OCI-LY1 (cell line): ENCODE data around the gene STYK1.

Experiments
- EZH2 ChIP-seq: fragments of 200-600 bp; sonication (generic), shearing (Covaris generic); IDR thresholded peaks from 2 replicates; pipeline ENCODE4 v1.8.0; 2017; ENCODE audit warnings: borderline replicate concordance, mixed run types, mild to moderate bottlenecking, antibody characterized with exemption, low read length, moderate library complexity, mixed read lengths
- TF ChIP-seq, protein P1 (sequence below): fragments of 200-600 bp; sonication (generic), shearing (Covaris generic); IDR thresholded peaks from 2 replicates; pipeline ENCODE4 v1.5.1; 2017; ENCODE audit warnings: mild to moderate bottlenecking, antibody characterized with exemption, low read length, moderate library complexity, mixed read lengths

DNA sequence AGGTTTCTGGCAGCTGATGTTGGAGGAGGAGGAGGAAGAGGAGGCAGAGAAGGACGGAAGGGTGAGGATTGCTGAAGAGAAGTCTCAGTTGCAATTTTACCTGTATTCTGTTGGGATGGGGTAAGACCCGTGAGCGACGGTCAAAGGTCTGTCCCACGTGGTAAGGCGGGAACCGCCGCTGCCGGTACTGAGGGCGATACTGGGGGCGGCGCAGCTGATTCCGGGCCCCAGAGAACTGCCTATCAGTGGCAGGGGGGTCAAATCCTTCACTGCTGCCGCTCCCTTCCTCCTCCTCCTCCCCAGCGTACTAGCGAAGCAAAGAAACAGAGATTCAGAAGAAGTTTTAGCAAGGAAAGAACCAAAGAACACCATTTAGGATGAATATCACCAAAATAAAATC is 36.0 kb upstream of the STYK1 start:
- TF ChIP-seq, protein P1, sequence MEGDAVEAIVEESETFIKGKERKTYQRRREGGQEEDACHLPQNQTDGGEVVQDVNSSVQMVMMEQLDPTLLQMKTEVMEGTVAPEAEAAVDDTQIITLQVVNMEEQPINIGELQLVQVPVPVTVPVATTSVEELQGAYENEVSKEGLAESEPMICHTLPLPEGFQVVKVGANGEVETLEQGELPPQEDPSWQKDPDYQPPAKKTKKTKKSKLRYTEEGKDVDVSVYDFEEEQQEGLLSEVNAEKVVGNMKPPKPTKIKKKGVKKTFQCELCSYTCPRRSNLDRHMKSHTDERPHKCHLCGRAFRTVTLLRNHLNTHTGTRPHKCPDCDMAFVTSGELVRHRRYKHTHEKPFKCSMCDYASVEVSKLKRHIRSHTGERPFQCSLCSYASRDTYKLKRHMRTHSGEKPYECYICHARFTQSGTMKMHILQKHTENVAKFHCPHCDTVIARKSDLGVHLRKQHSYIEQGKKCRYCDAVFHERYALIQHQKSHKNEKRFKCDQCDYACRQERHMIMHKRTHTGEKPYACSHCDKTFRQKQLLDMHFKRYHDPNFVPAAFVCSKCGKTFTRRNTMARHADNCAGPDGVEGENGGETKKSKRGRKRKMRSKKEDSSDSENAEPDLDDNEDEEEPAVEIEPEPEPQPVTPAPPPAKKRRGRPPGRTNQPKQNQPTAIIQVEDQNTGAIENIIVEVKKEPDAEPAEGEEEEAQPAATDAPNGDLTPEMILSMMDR, result no peak
- TF ChIP-seq EZH2, result no peak
